GM23338 (cell line): ENCODE measurements around the gene LEKR1. TPM values are rescaled to one million over a fixed set of nuclear protein-coding genes. Genes with fewer than 3 reads are reported as not detected.

Experiments used
- ATAC-seq: fragments of 200-7000 bp; cut with Tn5 transposase; 3 replicates; pipeline ENCODE4 v1.9.1; 2020
- DNase-seq: peaks from one replicate; pipeline ENCODE4 v3.0.0-alpha.2; 2015; ENCODE audit warnings: low spot score
- H2AFZ ChIP-seq: fragments of 200-600 bp; sonication (generic); 2 replicates; pipeline ENCODE4 v1.8.0; 2016; ENCODE audit warnings: antibody characterized with exemption, mild to moderate bottlenecking, moderate library complexity
- H3F3A ChIP-seq: fragments of 200-600 bp; sonication (generic); replicated peaks from 2 replicates; pipeline ENCODE4 v1.8.0; 2017; ENCODE audit warnings: antibody characterized with exemption, mixed run types, low read depth
- H3K27ac ChIP-seq: fragments of 200-600 bp; sonication (generic); 2 replicates; pipeline ENCODE4 v1.6.1; 2016; ENCODE audit warnings: low read depth
- H3K27me3 ChIP-seq: fragments of 200-600 bp; sonication (generic); 2 replicates; pipeline ENCODE4 v1.8.0; 2016; ENCODE audit warnings: mild to moderate bottlenecking, mixed run types, moderate library complexity; ENCODE audit not compliant: insufficient read depth
- H3K36me3 ChIP-seq: fragments of 200-600 bp; sonication (generic); 2 replicates; pipeline ENCODE4 v1.8.0; 2016; ENCODE audit warnings: mild to moderate bottlenecking; ENCODE audit not compliant: insufficient read depth
- H3K4me1 ChIP-seq: fragments of 200-600 bp; sonication (generic); 2 replicates; pipeline ENCODE4 v1.8.0; 2016; ENCODE audit warnings: mild to moderate bottlenecking, moderate library complexity; ENCODE audit not compliant: insufficient read depth
- H3K4me2 ChIP-seq: fragments of 200-600 bp; sonication (generic); 2 replicates; pipeline ENCODE4 v1.7.1; 2017; ENCODE audit warnings: mixed run types
- H3K4me3 ChIP-seq: fragments of 200-600 bp; sonication (generic); 2 replicates; pipeline ENCODE4 v1.6.1; 2016; ENCODE audit warnings: mixed run types
- H3K79me2 ChIP-seq: fragments of 200-600 bp; sonication (generic); replicated peaks from 2 replicates; pipeline ENCODE4 v1.8.0; 2017; ENCODE audit warnings: mild to moderate bottlenecking; ENCODE audit not compliant: insufficient read depth
- H3K9me2 ChIP-seq: fragments of 200-600 bp; sonication (generic); 2 replicates; pipeline ENCODE4 v1.8.0; 2017; ENCODE audit not compliant: insufficient read depth
- H4K20me1 ChIP-seq: fragments of 200-600 bp; sonication (generic); replicated peaks from 2 replicates; pipeline ENCODE4 v1.8.0; 2017; ENCODE audit warnings: mild to moderate bottlenecking; ENCODE audit not compliant: insufficient read depth
- H3K27ac Mint-ChIP-seq: 2 replicates; pipeline ENCODE4 v1.8.0; 2020; ENCODE audit warnings: inconsistent platforms, mild to moderate bottlenecking, moderate library complexity, mixed read lengths
- H3K27me3 Mint-ChIP-seq: 3 replicates; pipeline ENCODE4 v1.8.0; 2022; ENCODE audit warnings: low read depth, mild to moderate bottlenecking, moderate library complexity, mixed read lengths, inconsistent platforms; ENCODE audit not compliant: insufficient read depth, poor library complexity
- H3K36me3 Mint-ChIP-seq: 3 replicates; pipeline ENCODE4 v1.8.0; 2021; ENCODE audit warnings: low read depth, mild to moderate bottlenecking, inconsistent platforms, moderate library complexity, mixed read lengths
- H3K4me1 Mint-ChIP-seq: 3 replicates; pipeline ENCODE4 v1.8.0; 2020; ENCODE audit warnings: mild to moderate bottlenecking, inconsistent platforms, mixed read lengths
- H3K4me3 Mint-ChIP-seq: 3 replicates; pipeline ENCODE4 v1.8.0; 2021; ENCODE audit warnings: moderate library complexity, mild to moderate bottlenecking, inconsistent platforms, mixed read lengths
- H3K9me3 Mint-ChIP-seq: 3 replicates; pipeline ENCODE4 v1.8.0; 2020; ENCODE audit warnings: moderate library complexity, mild to moderate bottlenecking, inconsistent platforms, mixed read lengths
- CREB1 ChIP-seq: fragments of 250-450 bp; sonication (Bioruptor Pico); IDR thresholded peaks from 2 replicates; pipeline ENCODE4 v1.5.0; 2020; ENCODE audit warnings: low read depth, mild to moderate bottlenecking, moderate library complexity
- CTCF ChIP-seq, 2 experiments: fragments of 200-600 bp in 1 of 2; sonication (generic) in 1 of 2; conservative IDR thresholded peaks; 2 replicates each; pipeline versions ENCODE4 v1.5.1 to v1.6.1; 2016 to 2017; ENCODE audit warnings: antibody characterized with exemption in 2 of 2, low read depth in 2 of 2, mild to moderate bottlenecking in 2 of 2, moderate library complexity in 1 of 2
- ETS1 ChIP-seq: IDR thresholded peaks from 2 replicates; pipeline ENCODE4 v1.6.1; 2016; ENCODE audit warnings: antibody characterized with exemption
- EZH2 ChIP-seq: fragments of 200-600 bp; sonication (generic); IDR thresholded peaks from one replicate; pipeline ENCODE4 v1.8.0; 2017; ENCODE audit warnings: antibody characterized with exemption, mild to moderate bottlenecking, low read depth; ENCODE audit not compliant: unreplicated experiment
- EZH2phosphoT487 ChIP-seq: fragments of 200-600 bp; sonication (generic); IDR thresholded peaks from one replicate; pipeline ENCODE4 v1.8.1; 2018; ENCODE audit warnings: antibody characterized with exemption; ENCODE audit not compliant: unreplicated experiment
- JUNB ChIP-seq: IDR thresholded peaks from one replicate; pipeline ENCODE4 v1.6.1; 2016; ENCODE audit warnings: antibody characterized with exemption; ENCODE audit not compliant: unreplicated experiment
- NANOG ChIP-seq: IDR thresholded peaks from 2 replicates; pipeline ENCODE4 v1.6.1; 2016; ENCODE audit warnings: antibody characterized with exemption, borderline replicate concordance
- POLR2AphosphoS5 ChIP-seq: IDR thresholded peaks from 2 replicates; pipeline ENCODE4 v1.6.1; 2016; ENCODE audit warnings: antibody characterized with exemption, low read depth
- REST ChIP-seq: IDR thresholded peaks from one replicate; pipeline ENCODE4 v1.6.1; 2018; ENCODE audit warnings: antibody characterized with exemption; ENCODE audit not compliant: unreplicated experiment
- STAT1 ChIP-seq: IDR thresholded peaks from one replicate; pipeline ENCODE4 v1.6.1; 2016; ENCODE audit warnings: antibody characterized with exemption; ENCODE audit not compliant: unreplicated experiment
- ZNF114 ChIP-seq: fragments of 250-450 bp; sonication (Bioruptor Pico); IDR thresholded peaks from 2 replicates; pipeline ENCODE4 v1.5.0; 2020; ENCODE audit warnings: mild to moderate bottlenecking, moderate library complexity
- ZNF462 ChIP-seq: fragments of 250-450 bp; sonication (Bioruptor Pico); IDR thresholded peaks from 2 replicates; pipeline ENCODE4 v1.5.0; 2020; ENCODE audit warnings: mild to moderate bottlenecking, moderate library complexity
- polyA plus RNA-seq: library from polyadenylated mRNA; unstranded; fragments of >200 nt; fragmentation: Nextera tagmentation; extraction: Ambion mirVana; gene quantifications from 2 replicates; pipeline ENCODE4 v1.2.1, GENCODE V29; 2016
- total RNA-seq: library from RNA; depleted of rRNA; stranded (reverse); fragments of >200 nt; shearing (Covaris generic); gene quantifications from 2 replicates; pipeline ENCODE4 v1.2.3, GENCODE V29; 2014

LEKR1 gene
- total and polyA plus RNA-seq, 2 experiments from 2014 or later = not detected

- no peak for TF ChIP-seq ZNF462 (CRISPR knock-in tag)
- no peak for TF ChIP-seq EZH2
These were observed 268.1 kb downstream of the LEKR1 start (continued) for GRCh38 chr3:157094301-157094700.

- H3K27me3 ChIP-seq = no peaks in the 10 kb centered on the region
- Mint-ChIP-seq H3K27ac (no peak overlapping the region), H3K36me3 (no peaks in the 10 kb centered on the region), H3K27me3 (peaks cover 4% of the 10 kb centered on the region), H3K9me3 (no peaks in the 10 kb centered on the region), H3K4me3 (no peak overlapping the region), H3K4me1 (peaks cover 29% of the 10 kb centered on the region)
- DNase-seq (no peak), ATAC-seq (no peak)
- no peak overlapping the region for H3K27ac ChIP-seq
- no peaks in the 10 kb centered on the region for H4K20me1 ChIP-seq
- H2AFZ ChIP-seq = no peak overlapping the region
- 0 out of 2 replicates have a peak, but pooled peaks cover 12% of the 10 kb centered on the region for H3K4me1 ChIP-seq
- H3K36me3 ChIP-seq = no peaks in the 10 kb centered on the region
- H3K79me2 ChIP-seq = no peaks in the 10 kb centered on the region
- no peak overlapping the region for H3K4me2 ChIP-seq
- H3K9me2 ChIP-seq = no peaks in the 10 kb centered on the region
- no peaks in the 10 kb centered on the region for H3F3A ChIP-seq
- no peak overlapping the region for H3K4me3 ChIP-seq
- TF ChIP-seq JUNB (no peak), ZNF114 (CRISPR knock-in tag) (no peak), POLR2AphosphoS5 (no peak), ETS1 (no peak), STAT1 (no peak), CREB1 (CRISPR knock-in tag) (no peak), EZH2phosphoT487 (no peak), REST (no peak), EZH2 (no peak), NANOG (no peak), CTCF (conservative IDR thresholded peaks at IDR 0.05; ENCODE audit: low read depth in 2 of 2) (no peak)
These were observed 268.8 kb downstream of the LEKR1 start for GRCh38 chr3:157094751-157095480.
